Sigmoid colon (tissue), 7 donors: ENCODE measurements around the gene TTC9C. TPM values are rescaled to one million over a fixed set of nuclear protein-coding genes. Genes with fewer than 3 reads are reported as not detected.
"Not testable (repeated sequence)": the region's sequence is repeated elsewhere in the genome, so short reads cannot be mapped to it uniquely, and the experiment has no call there.

Source experiments
- DNase-seq: peaks from one replicate; pipeline ENCODE4 v3.0.0-alpha.2; 2019
- H3K27ac ChIP-seq, 4 donors: fragments of 200-600 bp; sonication (generic); one replicate each; pipeline ENCODE4 v1.5.1; 2016 to 2019; ENCODE audit warnings: mild to moderate bottlenecking in 1 of 4
- H3K27me3 ChIP-seq, 3 donors: fragments of 200-600 bp; sonication (generic); one replicate each; pipeline ENCODE4 v1.5.1; 2019; ENCODE audit warnings: mild to moderate bottlenecking in 1 of 3
- H3K36me3 ChIP-seq, 4 donors: fragments of 200-600 bp; sonication (generic); one replicate each; pipeline ENCODE4 v1.5.1; 2016 to 2019
- H3K4me1 ChIP-seq, 4 donors: fragments of 200-600 bp; sonication (generic); one replicate each; pipeline ENCODE4 v1.5.1; 2017 to 2019
- H3K4me3 ChIP-seq, 4 donors: fragments of 200-600 bp; sonication (generic); one replicate each; pipeline ENCODE4 v1.5.1; 2017 to 2019; ENCODE audit warnings: mild to moderate bottlenecking in 2 of 4, moderate library complexity in 1 of 4
- H3K9me3 ChIP-seq, 4 donors: fragments of 200-600 bp in 3 of 4; sonication (generic) in 3 of 4; one replicate each; pipeline versions ENCODE4 v1.5.1 to v1.6.1; 2013 to 2019
- EP300 ChIP-seq, 4 donors: sonication (generic); formaldehyde crosslinking; IDR thresholded peaks; one replicate each; pipeline ENCODE4 v1.6.1; 2017; ENCODE audit warnings: antibody characterized with exemption in 4 of 4
- POLR2A ChIP-seq, 2 donors: fragments of 450-650 bp; IDR thresholded peaks; one replicate each; pipeline ENCODE4 v1.6.1; 2016; ENCODE audit warnings: antibody characterized with exemption in 2 of 2, mild to moderate bottlenecking in 2 of 2, moderate library complexity in 2 of 2
- POLR2AphosphoS5 ChIP-seq, 4 donors: sonication (generic); formaldehyde crosslinking; IDR thresholded peaks; one replicate each; pipeline ENCODE4 v1.6.1; 2017; ENCODE audit warnings: antibody characterized with exemption in 4 of 4
- WGBS, 2 donors: extraction: QIAGEN DNeasy Blood & Tissue Kit; methylation state at CpG; one replicate each; pipeline ENCODE4 v1.1.7; 2013; 5-methylcytosine and 5-hydroxymethylcytosine counted together
- intact Hi-C: fragments of 100-400 bp; cut with DNase I; formaldehyde crosslinking; loops from one replicate; pipeline ENCODE4 v1.15.1; 2023
- polyA plus RNA-seq, 3 donors: library from polyadenylated mRNA; stranded (reverse); fragments of 200-250 nt; gene quantifications; one replicate each; pipeline ENCODE4 v1.2.3, GENCODE V29; 2013
- total RNA-seq, 4 donors: library from RNA; depleted of rRNA; stranded (reverse); fragments of >200 nt; gene quantifications; one replicate each; pipeline ENCODE4 v1.1.0, GENCODE V29; 2016
- TF ChIP-seq, protein P1 (sequence below), 4 experiments: fragments of 450-650 bp in 3 of 4; fragments of 200-600 bp in 1 of 4; IDR thresholded peaks; one replicate each; pipeline ENCODE4 v1.5.1; 2016 to 2019; ENCODE audit warnings: antibody characterized with exemption in 4 of 4, mild to moderate bottlenecking in 3 of 4, moderate library complexity in 2 of 4
- donor health status: healthy with polysubstance abuse.
- donor health status: Bipolar disorder and iron deficiency.
- donor health status: healthy.

TTC9C gene
- total and polyA plus RNA-seq, 7 donors = 21.9 to 39.9 (median 27.6) TPM

DNA sequence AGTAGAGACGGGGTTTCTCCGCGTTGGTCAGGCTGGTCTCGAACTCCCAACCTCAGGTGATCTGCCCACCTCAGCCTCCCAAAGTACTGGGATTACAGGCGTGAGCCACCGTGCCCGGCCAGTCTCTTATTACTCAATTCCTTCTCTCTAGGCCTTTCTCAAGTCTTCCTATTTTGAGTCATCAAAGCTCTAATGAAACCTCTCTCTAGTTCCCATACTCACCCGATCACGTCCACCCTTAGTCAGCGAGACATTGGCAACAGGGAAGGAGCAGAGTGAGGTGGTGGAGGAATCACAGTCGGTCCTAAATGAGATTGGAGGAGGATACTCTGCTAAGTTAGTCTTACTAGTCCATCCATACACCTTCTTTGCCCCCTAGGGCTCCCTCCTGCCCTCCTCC lies 26.0 kb upstream of the TTC9C start:
- TF ChIP-seq POLR2A (IDR thresholded peaks at IDR 0.05) (no peak), EP300 (IDR thresholded peaks at IDR 0.05) (no peak), POLR2AphosphoS5 (IDR thresholded peaks at IDR 0.05) (no peak)
- TF ChIP-seq, protein P1, sequence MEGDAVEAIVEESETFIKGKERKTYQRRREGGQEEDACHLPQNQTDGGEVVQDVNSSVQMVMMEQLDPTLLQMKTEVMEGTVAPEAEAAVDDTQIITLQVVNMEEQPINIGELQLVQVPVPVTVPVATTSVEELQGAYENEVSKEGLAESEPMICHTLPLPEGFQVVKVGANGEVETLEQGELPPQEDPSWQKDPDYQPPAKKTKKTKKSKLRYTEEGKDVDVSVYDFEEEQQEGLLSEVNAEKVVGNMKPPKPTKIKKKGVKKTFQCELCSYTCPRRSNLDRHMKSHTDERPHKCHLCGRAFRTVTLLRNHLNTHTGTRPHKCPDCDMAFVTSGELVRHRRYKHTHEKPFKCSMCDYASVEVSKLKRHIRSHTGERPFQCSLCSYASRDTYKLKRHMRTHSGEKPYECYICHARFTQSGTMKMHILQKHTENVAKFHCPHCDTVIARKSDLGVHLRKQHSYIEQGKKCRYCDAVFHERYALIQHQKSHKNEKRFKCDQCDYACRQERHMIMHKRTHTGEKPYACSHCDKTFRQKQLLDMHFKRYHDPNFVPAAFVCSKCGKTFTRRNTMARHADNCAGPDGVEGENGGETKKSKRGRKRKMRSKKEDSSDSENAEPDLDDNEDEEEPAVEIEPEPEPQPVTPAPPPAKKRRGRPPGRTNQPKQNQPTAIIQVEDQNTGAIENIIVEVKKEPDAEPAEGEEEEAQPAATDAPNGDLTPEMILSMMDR (IDR thresholded peaks at IDR 0.05) = no peak
- Histone ChIP-seq H3K9me3 (no peaks in the 10 kb centered on the region), H3K4me3 (no peak overlapping the region), H3K27ac (no peak overlapping the region), H3K36me3 (peaks cover 0 to 20% (median 0%) of the 10 kb centered on the region in 4 donors), H3K4me1 (peaks cover 0 to 21% (median 18%) of the 10 kb centered on the region in 4 donors), H3K27me3 (no peaks in the 10 kb centered on the region)
- DNase-seq = no peak
- intact Hi-C loops = no loop called here
- 89 to 90% methylated on average over 11 of the region's 11 CpGs for WGBS, 2 donors

DNA sequence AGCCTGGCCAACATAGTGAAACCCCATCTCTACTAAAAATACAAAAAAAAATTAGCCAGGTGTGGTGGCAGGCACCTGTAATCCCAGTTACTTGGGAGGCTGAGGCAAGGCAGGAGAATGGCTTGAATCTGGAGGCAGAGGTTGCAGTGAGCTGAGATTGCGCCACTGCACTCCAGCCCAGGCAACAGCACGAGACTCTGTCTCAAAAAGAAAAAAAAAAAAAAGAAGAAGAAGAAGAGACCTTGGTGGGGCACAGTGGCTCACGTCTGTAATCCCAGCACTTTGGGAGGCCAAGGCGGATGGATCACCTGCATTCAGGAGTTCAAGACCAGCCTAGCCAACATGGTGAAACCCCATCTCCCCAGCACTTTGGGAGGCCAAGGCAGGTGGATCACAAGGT lies 24.4 kb upstream of the TTC9C start:
- H3K4me3 ChIP-seq, H3K27me3 ChIP-seq, H3K27ac ChIP-seq, intact Hi-C loops, H3K9me3 ChIP-seq, DNase-seq: not testable (repeated sequence)
- peaks cover 0 to 20% (median 0%) of the 10 kb centered on the region in 4 donors for H3K36me3 ChIP-seq
- 84 to 93% methylated on average over 4 of the region's 4 CpGs for WGBS, 2 donors
- H3K4me1 ChIP-seq = peaks cover 0 to 31% (median 26%) of the 10 kb centered on the region in 4 donors

DNA sequence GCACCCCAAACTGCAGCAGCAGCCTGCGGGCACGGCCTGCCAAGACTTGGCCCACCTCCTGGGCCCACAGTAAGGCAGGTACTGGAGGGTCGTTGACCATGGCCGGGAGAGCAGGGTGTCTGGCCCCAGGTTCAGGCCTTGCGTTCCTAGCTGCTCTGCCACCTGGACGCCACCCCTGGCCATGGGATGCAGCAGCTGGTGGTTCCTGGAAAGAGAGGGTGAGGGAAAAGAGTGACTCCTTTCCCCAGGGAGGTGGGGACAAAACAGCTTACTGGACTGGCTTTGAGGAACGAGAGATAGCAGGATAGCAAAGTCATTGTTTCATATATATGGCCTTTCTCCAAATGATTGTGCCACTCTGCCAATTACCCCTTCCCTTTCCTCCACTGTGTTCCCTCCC lies 22.9 kb upstream of the TTC9C start:
- peaks cover 0 to 37% (median 33%) of the 10 kb centered on the region in 4 donors for H3K4me1 ChIP-seq
- H3K4me3 ChIP-seq = peak overlapping the region in 3 of 4 donors; percentile 49 to 73 (median 66)
- H3K36me3 ChIP-seq = peaks cover 0 to 19% (median 0%) of the 10 kb centered on the region in 4 donors
- TF ChIP-seq POLR2AphosphoS5 (IDR thresholded peaks at IDR 0.05) (no peak), POLR2A (IDR thresholded peaks at IDR 0.05) (no peak), EP300 (IDR thresholded peaks at IDR 0.05) (no peak)
- TF ChIP-seq, protein P1 (IDR thresholded peaks at IDR 0.05) = no peak
- DNase-seq = no peak
- peak overlapping the region; percentile 81 to 88 (median 86) for H3K27ac ChIP-seq
- WGBS, 2 donors = 24 to 64% methylated on average over 7 of the region's 7 CpGs
- intact Hi-C loops = loop anchor here (5.0 kb wide), 3 partner anchors 38 to 93 kb away; partner anchors contain the start of genes C11orf98, CSKMT, EML3 and INTS5
- H3K27me3 ChIP-seq = no peaks in the 10 kb centered on the region
- no peaks in the 10 kb centered on the region for H3K9me3 ChIP-seq

DNA sequence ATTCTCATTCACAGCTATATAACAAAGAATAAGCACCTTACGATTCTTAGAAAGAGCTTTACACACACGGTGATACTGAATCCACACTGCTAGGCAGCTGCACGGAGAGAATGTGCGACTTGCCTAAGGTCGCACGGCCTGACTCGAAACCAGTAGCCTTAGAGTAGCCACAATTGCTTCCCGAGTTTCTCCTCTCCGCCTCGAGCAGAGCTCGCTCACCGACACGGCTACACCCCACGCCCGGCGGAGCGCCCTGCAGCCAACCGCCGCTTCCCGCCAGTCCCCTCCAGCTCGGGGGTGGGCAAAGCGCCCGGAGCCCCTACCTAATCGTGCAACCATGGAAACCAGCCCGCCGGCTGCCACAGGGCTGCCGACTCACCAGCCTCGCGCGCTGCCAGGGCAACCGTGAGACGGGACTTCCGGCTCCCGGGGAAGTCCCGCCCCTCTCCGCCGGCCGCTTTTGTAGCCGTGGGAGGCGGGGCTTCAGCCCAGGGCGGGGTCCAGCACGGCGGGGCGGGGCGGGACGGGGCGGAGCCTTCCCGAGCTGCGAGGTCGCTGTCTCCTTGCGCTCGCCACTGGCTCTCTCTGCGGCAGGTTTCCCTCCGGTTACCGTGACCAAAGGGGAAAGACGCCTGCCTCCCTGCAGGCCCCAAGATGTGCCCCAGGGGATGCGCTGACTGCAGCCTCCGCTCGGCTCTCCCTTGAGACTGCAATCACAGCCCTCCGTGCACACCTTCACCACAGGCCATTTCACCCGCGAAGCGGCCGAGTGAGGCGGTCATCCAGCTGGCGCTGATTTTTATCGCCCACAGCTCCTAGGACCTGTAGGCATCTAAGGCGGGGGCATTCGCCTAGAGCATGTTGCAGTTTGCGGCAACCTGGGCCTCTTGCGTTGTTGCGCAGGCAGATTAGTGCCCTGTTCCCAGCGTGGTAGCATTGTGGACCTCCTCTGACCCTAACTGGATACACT lies 22.1 kb upstream of the TTC9C start:
- peak overlapping the region; percentile 81 to 88 (median 86) for H3K27ac ChIP-seq
- no peaks in the 10 kb centered on the region for H3K9me3 ChIP-seq
- TF ChIP-seq POLR2A (IDR thresholded peaks at IDR 0.05) (peak; percentile 48 to 60), EP300 (IDR thresholded peaks at IDR 0.05) (peak in 1 of 4 donors; percentile 6), POLR2AphosphoS5 (IDR thresholded peaks at IDR 0.05) (peak; percentile 53 to 91 (median 77))
- TF ChIP-seq, protein P1 (IDR thresholded peaks at IDR 0.05) = no peak
- H3K27me3 ChIP-seq = no peaks in the 10 kb centered on the region
- H3K4me3 ChIP-seq = peak overlapping the region; percentile 49 to 73 (median 62)
- intact Hi-C loops = loop anchor here (5.0 kb wide), 3 partner anchors 39 to 94 kb away; partner anchors contain the start of genes C11orf98, CSKMT, EML3 and INTS5
- H3K36me3 ChIP-seq = peaks cover 0 to 19% (median 3%) of the 10 kb centered on the region in 4 donors
- H3K4me1 ChIP-seq = peaks cover 0 to 40% (median 36%) of the 10 kb centered on the region in 4 donors
- DNase-seq = peak; percentile 97
- WGBS, 2 donors = 3 to 7% methylated on average over 73 of the region's 73 CpGs

DNA sequence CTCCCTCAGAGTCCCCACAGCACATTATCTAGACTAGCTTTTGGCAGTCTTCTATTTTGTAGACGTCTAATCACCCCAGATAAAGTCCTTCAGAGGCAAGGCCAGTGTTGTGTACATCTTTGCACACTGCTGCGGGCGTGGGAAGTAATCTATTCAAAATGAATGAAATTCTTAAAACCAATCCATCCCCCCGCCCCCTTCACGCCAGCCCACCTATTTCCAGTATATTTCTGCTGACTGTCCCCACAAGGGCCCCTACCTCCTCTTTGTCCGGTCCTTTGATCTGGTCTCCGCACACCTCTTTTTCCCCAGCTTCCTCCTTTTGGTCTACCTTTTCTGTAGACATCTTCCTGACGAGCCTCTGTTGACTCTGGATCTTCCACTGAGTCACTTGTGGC lies 21.4 kb upstream of the TTC9C start:
- intact Hi-C loops = loop anchor here (5.0 kb wide), 3 partner anchors 40 to 95 kb away; partner anchors contain the start of genes C11orf98, CSKMT, EML3 and INTS5
- peaks cover 0 to 19% (median 6%) of the 10 kb centered on the region in 4 donors for H3K36me3 ChIP-seq
- H3K4me3 ChIP-seq = peak overlapping the region; percentile 49 to 73 (median 62)
- H3K4me1 ChIP-seq = peaks cover 0 to 40% (median 36%) of the 10 kb centered on the region in 4 donors
- 77 to 85% methylated on average over 8 of the region's 8 CpGs for WGBS, 2 donors
- TF ChIP-seq POLR2AphosphoS5 (IDR thresholded peaks at IDR 0.05) = no peak
- TF ChIP-seq POLR2A (IDR thresholded peaks at IDR 0.05) = no peak
- no peak for TF ChIP-seq EP300 (IDR thresholded peaks at IDR 0.05)
- TF ChIP-seq, protein P1 (IDR thresholded peaks at IDR 0.05) = no peak
- H3K9me3 ChIP-seq = no peaks in the 10 kb centered on the region
- H3K27ac ChIP-seq = peak overlapping the region; percentile 81 to 88 (median 86)
- DNase-seq = peak; percentile 61
- no peaks in the 10 kb centered on the region for H3K27me3 ChIP-seq
